Activated CD8-positive, alpha-beta memory T cell treated with anti-CD3 and anti-CD28 coated beads for 4 hours (primary cell): ENCODE results near the gene IFITM10.
"Not testable (repeated sequence)": the region's sequence is repeated elsewhere in the genome, so short reads cannot be mapped to it uniquely, and the experiment has no call there.

Source experiments
- DNase-seq, 2 donors: peaks; one replicate each; pipeline ENCODE4 v3.0.0-alpha.2; 2020; ENCODE audit warnings: low read depth in 2 of 2

Gene IFITM10

DNA sequence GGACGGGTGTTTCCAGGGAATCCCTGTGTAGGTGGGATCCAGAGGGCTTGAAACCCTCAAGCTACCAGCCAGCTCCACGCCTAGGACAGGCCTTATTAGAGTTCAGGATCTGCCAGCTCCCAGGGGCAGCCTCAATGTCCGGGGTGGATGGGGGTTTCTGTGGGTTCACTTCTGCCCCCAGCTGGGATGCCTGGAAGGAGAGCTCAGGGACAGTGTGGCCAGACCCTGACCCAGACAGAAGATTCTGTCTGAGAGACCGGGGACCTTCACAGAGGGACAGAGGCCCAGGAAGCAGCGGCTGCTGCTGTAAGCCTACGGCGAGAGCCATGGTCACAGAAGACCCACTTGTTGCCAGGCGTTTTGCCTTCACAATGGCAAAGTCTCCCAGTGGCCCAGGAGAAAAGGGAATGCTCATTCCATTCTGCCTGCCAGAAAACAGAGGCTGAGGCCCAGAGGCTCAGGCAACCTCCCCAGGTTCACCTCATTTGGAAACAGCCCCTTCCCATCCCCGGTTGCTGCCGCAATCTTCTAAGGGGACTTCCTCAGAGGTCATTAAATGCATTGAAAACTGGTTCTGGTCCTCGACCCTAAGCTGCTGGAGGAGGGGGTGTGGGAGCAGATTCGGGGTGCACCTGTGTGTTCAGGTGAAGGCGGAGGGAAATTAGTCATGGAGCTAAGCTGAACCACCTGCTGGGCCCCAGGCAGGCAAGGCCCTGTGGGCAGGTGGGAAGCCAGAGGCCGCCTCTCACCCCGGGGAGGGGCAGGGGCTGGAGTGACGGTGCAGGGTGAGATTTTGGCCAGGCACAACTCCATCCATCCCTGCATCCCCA lies 58.3 kb downstream of the IFITM10 start:
- DNase-seq = no peak

GRCh38 chr11:1691026-1691877 lies 59.1 kb downstream of the IFITM10 start:
- no peak for DNase-seq

- DNase-seq = no peak
Measured at GRCh38 chr11:1690167-1691025, 60.0 kb downstream of the IFITM10 start.

DNA sequence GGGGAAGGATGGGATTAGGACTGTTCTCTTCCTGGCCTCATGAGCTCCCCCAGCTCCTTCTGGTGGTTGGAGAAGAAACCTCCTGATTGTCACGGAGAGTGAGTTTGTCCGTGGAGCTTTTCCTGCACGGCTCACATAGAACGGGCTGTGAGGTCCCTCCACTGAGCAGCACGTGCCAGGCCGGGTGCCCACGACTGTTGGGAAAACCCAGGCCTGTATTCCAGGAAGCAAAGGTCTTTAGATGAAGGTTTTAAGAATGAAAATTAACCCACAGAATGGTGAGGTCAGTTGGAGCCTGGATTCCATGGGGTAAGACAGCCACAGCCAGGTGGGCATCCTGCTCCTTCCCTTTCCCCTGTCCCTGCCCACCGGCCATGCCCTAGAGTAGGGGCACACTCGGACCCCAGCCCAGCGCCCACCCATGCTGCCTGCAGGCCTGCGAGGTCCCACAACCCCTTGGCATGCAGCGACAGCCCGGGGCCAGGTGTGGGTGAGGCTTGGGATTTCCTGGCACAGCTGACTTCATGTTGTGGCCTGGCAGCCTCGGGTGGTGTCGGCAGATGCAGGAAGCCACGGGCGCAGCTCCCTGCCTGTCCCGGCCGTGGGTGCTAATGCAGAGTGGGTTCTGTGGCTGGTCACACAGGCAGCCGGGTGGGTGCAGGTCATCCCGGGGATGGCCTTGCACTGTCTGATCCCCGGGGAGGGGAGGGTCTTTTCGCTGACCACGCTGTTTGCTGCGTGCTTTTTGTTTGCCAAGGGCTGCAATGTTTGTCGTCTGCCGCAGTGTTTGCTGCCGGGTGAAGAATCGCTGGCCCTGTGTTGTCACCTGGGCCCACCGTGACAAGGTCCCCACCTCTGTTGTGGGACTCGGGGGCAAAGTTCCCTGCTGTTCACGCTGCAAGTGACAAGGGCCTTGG lies 60.9 kb downstream of the IFITM10 start:
- not testable (repeated sequence) for DNase-seq

GRCh38 chr11:1688336-1688947 lies 62.0 kb downstream of the IFITM10 start:
- DNase-seq = not testable (repeated sequence)

GRCh38 chr11:1686220-1686619 lies 64.2 kb downstream of the IFITM10 start:
- not testable (repeated sequence) for DNase-seq

- DNase-seq = not testable (repeated sequence)
Measured at GRCh38 chr11:1684886-1685874, 65.2 kb downstream of the IFITM10 start.

DNA sequence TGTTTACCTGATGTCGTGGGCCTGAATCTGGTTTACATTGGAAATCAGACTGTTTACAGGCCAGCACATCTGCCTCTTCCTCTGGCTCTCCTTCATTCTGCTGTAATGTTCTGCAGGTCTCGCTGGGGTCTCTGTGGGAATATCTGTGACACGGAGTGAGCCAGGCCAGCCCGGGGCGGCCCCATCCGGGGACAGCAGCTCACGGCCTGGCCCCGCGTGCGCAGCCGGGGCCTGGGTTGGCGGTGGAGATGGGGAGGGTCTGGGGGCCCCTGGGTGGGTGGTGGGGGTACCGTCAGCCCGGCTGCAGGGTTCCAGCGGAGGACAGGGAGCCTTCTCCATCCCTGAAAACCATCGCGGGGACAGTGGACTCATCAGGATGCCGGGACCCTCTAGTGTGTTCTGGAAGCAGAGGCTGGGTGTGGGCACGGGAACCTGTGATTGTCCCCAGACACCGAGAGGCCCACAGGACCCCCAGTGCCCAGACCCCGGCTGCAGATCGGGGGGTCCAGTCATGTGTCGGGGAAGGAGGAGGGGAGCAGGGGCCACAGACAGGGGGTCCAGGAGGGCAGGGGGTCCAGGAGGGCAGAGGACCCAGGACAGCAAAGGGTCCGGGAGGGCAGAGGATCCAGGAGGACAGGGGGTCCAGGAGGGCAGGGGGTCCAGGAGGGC lies 66.4 kb downstream of the IFITM10 start:
- not testable (repeated sequence) for DNase-seq

DNA sequence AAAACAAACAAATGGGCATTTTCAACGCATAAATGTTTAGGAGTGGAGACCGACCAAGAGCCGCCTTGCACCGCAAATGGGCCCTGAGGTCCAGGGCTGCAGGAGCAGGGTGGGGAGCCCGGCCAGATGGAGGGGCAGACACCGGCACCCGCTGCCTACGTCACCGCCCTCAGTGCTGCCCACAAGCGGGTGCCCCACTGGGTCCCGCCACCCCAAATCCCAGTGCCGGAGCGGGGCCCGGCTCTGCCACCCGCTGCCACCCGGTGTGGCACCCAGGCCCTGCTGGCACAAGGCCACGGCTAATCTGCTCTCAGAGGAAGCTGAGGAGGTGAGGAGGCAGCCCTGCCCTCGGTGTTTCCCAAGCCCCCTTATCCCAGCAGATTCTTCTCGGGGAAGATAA lies 67.2 kb downstream of the IFITM10 start:
- DNase-seq = not testable (repeated sequence)
